Aorta (tissue), 5 donors: ENCODE results near the gene CDAN1. TPM values are rescaled to one million over a fixed set of nuclear protein-coding genes. Genes with fewer than 3 reads are reported as not detected.

ENCODE experiments used
- ATAC-seq: fragments of 200-7000 bp; cut with Tn5 transposase; one replicate; pipeline ENCODE4 v1.9.1; 2022; ENCODE audit warnings: moderate library complexity; ENCODE audit not compliant: low FRiP score
- DNase-seq, 2 donors: peaks; one replicate each; pipeline ENCODE4 v3.0.0-alpha.2; 2020
- H3K27ac ChIP-seq, 2 donors: one replicate each; pipeline ENCODE4 v1.5.1; 2013; ENCODE audit warnings: low read length in 2 of 2, mild to moderate bottlenecking in 2 of 2, moderate library complexity in 2 of 2, control low read depth in 1 of 2, inconsistent platforms in 1 of 2, low read depth in 1 of 2
- H3K27me3 ChIP-seq, 2 donors: one replicate each; pipeline ENCODE4 v1.6.1; 2013; ENCODE audit warnings: control low read depth in 1 of 2, low read length in 1 of 2, mild to moderate bottlenecking in 1 of 2, moderate library complexity in 1 of 2; ENCODE audit not compliant: insufficient read depth in 2 of 2, control insufficient read depth in 1 of 2
- H3K36me3 ChIP-seq, 2 donors: one replicate each; pipeline ENCODE4 v1.6.1; 2013; ENCODE audit warnings: control low read depth in 1 of 2, low read length in 1 of 2, mild to moderate bottlenecking in 1 of 2; ENCODE audit not compliant: insufficient read depth in 2 of 2, control insufficient read depth in 1 of 2
- H3K4me1 ChIP-seq, 2 donors: one replicate each; pipeline ENCODE4 v1.6.1; 2013; ENCODE audit warnings: low read length in 2 of 2, control low read depth in 1 of 2, mild to moderate bottlenecking in 1 of 2, moderate library complexity in 1 of 2; ENCODE audit not compliant: insufficient read depth in 2 of 2, control insufficient read depth in 1 of 2
- H3K4me3 ChIP-seq, 2 donors: one replicate each; pipeline ENCODE4 v1.5.1; 2013; ENCODE audit warnings: low read length in 2 of 2, control low read depth in 1 of 2, mild to moderate bottlenecking in 1 of 2
- H3K9me3 ChIP-seq: one replicate; pipeline ENCODE4 v1.6.1; 2013; ENCODE audit warnings: mild to moderate bottlenecking, low read length; ENCODE audit not compliant: control insufficient read depth
- WGBS, 2 donors: extraction: QIAGEN DNeasy Blood & Tissue Kit; methylation state at CpG; one replicate each; pipeline ENCODE4 v1.1.7; 2013; 5-methylcytosine and 5-hydroxymethylcytosine counted together
- intact Hi-C, 2 donors: fragments of 100-400 bp; cut with DNase I; formaldehyde crosslinking; loops; one replicate each; pipeline versions ENCODE4 v1.14.2 to v1.15.0; 2022
- polyA plus RNA-seq, 2 donors: library from polyadenylated mRNA; stranded (reverse); fragments of 200-250 nt; gene quantifications; one replicate each; pipeline ENCODE4 v1.2.3, GENCODE V29; 2013
- total RNA-seq, 2 donors: library from RNA; stranded (reverse); fragmentation: NEBNext Ultra II Directional; extraction: Animal tissue kit (Norgen Biotek cat#: 25700); gene quantifications; one replicate each; pipeline ENCODE4 v1.2.1, GENCODE V29; 2021
- donor health status: healthy with polysubstance abuse.
- donor health status: Bipolar disorder and iron deficiency.
- donor health status: DM: no; HTN: no; CAD: no.
- donor health status: DM: no; HTN: no; CAD: no.
- donor health status: DM: yes; HTN: yes; CAD: no.

CDAN1 gene
- total and polyA plus RNA-seq, 4 donors = 2.8 to 24.6 (median 13.8) TPM

DNA sequence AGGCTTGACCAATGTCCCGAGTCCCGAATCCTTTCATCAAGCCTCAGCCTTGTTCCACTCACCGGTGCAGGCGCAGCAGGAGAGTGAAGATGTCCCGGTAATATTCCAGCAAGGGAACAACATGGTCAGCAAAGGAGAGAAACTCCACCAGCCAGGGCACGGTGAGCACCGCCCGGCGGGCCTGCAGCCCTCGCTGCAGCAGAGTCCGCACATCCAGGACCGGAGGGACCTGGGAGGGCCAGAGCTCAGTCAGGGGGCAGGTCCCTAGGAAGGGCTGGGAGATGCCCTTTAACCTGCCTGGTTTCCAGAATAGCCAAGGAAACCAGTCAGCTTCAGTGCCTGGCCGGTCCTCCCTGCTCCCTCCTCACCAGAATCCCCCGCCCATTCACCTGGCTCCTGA is 6.4 kb downstream of the CDAN1 start:
- 84 to 93% methylated on average over 14 of the region's 14 CpGs for WGBS, 2 donors
- H3K9me3 ChIP-seq = no peaks in the 10 kb centered on the region
- intact Hi-C loops = loop anchor here in 1 of 2 donors (5.0 kb wide), 1 partner anchor 197 kb away; no protein-coding TSS in a partner anchor
- H3K27me3 ChIP-seq = no peaks in the 10 kb centered on the region
- no peaks in the 10 kb centered on the region for H3K4me1 ChIP-seq
- peaks cover 0 to 4% of the 10 kb centered on the region in 2 donors for H3K36me3 ChIP-seq
- DNase-seq (peak in 1 of 2 donors; percentile 61), ATAC-seq (no peak)
- H3K27ac ChIP-seq = no peak overlapping the region
- H3K4me3 ChIP-seq = no peak overlapping the region

DNA sequence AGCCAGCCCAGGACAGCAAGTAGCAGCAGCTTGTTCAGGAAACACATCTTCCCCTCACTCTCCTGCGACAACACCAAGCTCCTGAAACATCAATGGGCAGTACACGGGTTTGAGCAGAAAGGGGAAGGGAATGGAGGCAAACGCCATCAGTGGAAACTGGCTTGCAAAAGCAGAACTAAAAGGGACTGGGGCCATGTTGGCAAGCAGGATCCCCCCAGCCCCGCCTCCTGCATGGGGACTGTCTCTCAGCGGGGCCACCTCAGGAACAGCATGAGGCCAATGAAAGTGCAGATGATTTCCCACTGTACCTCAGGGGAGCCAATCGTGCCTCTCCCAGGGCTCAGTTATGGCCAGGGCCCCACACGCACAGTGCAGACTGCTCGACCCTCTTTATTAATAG is 6.8 kb downstream of the CDAN1 start:
- DNase-seq (peak in 1 of 2 donors; percentile 35), ATAC-seq (no peak)
- intact Hi-C loops = loop anchor here in 1 of 2 donors (5.0 kb wide), 1 partner anchor 197 kb away; no protein-coding TSS in a partner anchor
- WGBS, 2 donors = 65 to 71% methylated on average over 8 of the region's 8 CpGs
- no peaks in the 10 kb centered on the region for H3K9me3 ChIP-seq
- H3K27me3 ChIP-seq = no peaks in the 10 kb centered on the region
- peaks cover 0 to 4% of the 10 kb centered on the region in 2 donors for H3K36me3 ChIP-seq
- no peaks in the 10 kb centered on the region for H3K4me1 ChIP-seq
- H3K4me3 ChIP-seq = no peak overlapping the region
- H3K27ac ChIP-seq = no peak overlapping the region

DNA sequence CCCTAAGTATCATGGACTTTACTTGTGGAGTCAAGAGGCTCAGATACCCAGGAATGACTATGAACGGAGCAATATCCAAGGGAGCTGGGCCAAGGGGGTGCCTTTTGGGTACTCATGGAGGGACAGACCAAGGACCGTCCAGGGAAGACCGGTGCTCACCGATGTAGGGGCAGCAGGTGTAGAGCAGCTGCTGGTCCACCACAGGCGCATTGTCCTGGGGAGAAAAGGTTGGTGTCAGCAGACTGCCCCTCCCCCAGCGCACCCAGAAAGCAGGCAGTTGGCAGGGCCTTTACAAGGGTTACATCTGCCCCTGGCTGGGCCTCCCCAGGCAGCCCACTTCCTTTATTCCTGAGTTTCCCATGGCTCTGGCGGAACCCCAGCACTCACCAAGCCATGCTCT is 7.5 kb downstream of the CDAN1 start:
- Histone ChIP-seq H3K9me3 (no peaks in the 10 kb centered on the region), H3K36me3 (peaks cover 4% of the 10 kb centered on the region in 2 donors), H3K27ac (no peak overlapping the region), H3K4me3 (no peak overlapping the region), H3K27me3 (no peaks in the 10 kb centered on the region), H3K4me1 (no peaks in the 10 kb centered on the region)
- DNase-seq (no peak), ATAC-seq (no peak)
- intact Hi-C loops = no loop called here
- WGBS, 2 donors = 90% methylated on average over 7 of the region's 7 CpGs

DNA sequence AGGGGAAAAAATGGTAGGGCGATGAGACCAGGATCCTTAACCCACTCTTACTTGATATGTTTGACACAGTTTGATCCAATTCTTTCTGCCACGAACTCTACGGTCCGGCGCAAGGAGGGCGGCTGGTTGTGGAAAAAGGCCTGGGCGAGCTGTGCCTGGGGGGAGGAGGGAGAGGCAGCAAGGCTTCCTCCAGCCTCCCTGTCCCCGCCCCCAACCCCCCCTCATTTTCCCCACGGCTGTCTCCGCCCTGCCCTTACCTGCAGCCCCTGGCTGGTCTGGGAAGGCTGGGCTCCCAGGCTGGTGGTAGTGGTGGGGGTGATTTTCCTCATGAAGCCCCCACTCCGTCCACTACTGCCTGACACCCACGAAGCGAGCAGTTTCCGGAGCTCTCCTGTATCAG is 8.0 kb downstream of the CDAN1 start:
- DNase-seq = no peak
- no peaks in the 10 kb centered on the region for H3K9me3 ChIP-seq
- H3K4me3 ChIP-seq = no peak overlapping the region
- no peak for ATAC-seq
- 73 to 76% methylated on average over 13 to 14 of the region's 14 CpGs for WGBS, 2 donors
- no peaks in the 10 kb centered on the region for H3K27me3 ChIP-seq
- peaks cover 4 to 6% of the 10 kb centered on the region in 2 donors for H3K36me3 ChIP-seq
- no peak overlapping the region for H3K27ac ChIP-seq
- H3K4me1 ChIP-seq = no peaks in the 10 kb centered on the region
- intact Hi-C loops = no loop called here

DNA sequence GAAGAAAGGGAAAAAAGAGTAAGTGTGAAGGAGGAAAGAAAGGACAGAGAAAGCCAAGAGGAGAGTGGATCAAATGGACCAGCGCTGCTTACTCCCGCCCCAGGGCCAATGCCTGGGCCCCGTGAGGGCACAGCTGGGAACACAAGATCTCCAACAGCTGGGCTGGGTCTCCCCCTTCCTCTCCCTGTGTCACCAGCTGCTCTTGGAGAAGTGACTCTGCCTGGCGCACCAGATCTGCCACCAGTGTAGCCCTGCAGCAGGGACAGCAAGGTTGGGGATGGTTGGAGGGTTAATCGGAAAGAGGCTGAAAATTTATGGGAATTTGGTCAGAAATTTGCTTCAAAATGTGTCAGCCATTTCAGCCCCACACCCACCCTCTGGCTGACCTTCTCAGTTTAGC is 8.4 kb downstream of the CDAN1 start:
- WGBS, 2 donors = 78 to 84% methylated on average over 5 of the region's 5 CpGs
- DNase-seq (no peak), ATAC-seq (no peak)
- H3K27me3 ChIP-seq = no peaks in the 10 kb centered on the region
- H3K4me3 ChIP-seq = no peak overlapping the region
- H3K27ac ChIP-seq = no peak overlapping the region
- H3K36me3 ChIP-seq = peaks cover 4 to 6% of the 10 kb centered on the region in 2 donors
- intact Hi-C loops = no loop called here
- no peaks in the 10 kb centered on the region for H3K4me1 ChIP-seq
- no peaks in the 10 kb centered on the region for H3K9me3 ChIP-seq

DNA sequence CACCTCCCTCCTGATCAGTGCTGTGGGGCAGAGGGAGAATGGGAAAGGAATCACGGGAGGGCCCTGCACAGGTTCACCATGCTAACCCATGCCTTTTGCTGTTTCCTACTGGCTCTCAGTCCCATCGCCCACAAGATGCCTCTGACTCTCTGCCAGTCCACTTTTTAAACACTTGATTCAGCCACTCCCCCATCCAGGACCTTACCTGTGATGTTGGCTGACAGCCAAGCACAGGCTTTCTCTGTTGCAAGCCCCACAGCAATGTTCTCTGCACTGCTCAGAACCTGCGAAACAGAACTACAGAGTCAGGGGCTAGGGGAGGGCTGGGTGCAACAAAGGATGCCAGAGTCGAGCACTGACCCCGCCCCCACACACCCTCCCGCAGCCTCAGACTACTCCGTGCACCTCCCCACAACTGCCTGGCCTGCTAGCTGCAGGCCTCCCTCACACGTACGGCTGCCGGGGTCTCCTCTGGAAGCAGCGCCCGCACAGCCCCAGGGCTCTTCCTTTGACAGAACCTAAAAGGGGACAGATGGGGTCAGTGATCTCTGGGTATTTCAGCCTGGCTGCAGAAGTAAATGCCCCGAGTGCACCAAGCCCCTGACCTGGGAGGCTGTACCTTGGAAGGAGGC is 9.1 kb downstream of the CDAN1 start:
- H3K4me1 ChIP-seq = no peaks in the 10 kb centered on the region
- 68 to 74% methylated on average over 13 of the region's 13 CpGs for WGBS, 2 donors
- no peak overlapping the region for H3K4me3 ChIP-seq
- intact Hi-C loops = no loop called here
- no peak for ATAC-seq
- H3K36me3 ChIP-seq = peaks cover 4 to 6% of the 10 kb centered on the region in 2 donors
- no peaks in the 10 kb centered on the region for H3K9me3 ChIP-seq
- no peaks in the 10 kb centered on the region for H3K27me3 ChIP-seq
- H3K27ac ChIP-seq = no peak overlapping the region
- DNase-seq = no peak

DNA sequence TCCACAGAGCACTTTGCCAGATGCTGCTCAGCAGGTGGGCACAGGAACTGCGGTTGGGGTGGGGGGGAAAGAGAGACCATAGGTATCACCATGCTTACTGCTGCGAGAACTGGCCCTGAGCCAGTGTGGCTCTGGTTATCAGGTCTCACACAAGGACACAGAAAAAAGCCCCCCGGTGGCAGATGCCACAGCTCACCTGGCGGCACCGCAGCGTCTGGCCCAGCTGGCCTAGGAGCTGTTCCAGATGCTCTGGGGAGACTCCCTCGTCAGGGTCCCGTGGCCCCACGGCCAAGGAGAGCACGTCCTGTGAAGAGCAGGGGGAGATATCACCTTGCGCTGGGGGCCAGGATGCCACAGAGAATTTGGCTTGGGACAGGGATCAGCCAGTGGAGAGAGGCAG is 10.8 kb downstream of the CDAN1 start:
- intact Hi-C loops = no loop called here
- Histone ChIP-seq H3K27me3 (no peaks in the 10 kb centered on the region), H3K36me3 (peaks cover 4 to 5% of the 10 kb centered on the region in 2 donors), H3K4me1 (no peaks in the 10 kb centered on the region), H3K9me3 (no peaks in the 10 kb centered on the region), H3K27ac (no peak overlapping the region), H3K4me3 (no peak overlapping the region)
- DNase-seq (no peak), ATAC-seq (no peak)
- 72 to 81% methylated on average over 11 of the region's 11 CpGs for WGBS, 2 donors

DNA sequence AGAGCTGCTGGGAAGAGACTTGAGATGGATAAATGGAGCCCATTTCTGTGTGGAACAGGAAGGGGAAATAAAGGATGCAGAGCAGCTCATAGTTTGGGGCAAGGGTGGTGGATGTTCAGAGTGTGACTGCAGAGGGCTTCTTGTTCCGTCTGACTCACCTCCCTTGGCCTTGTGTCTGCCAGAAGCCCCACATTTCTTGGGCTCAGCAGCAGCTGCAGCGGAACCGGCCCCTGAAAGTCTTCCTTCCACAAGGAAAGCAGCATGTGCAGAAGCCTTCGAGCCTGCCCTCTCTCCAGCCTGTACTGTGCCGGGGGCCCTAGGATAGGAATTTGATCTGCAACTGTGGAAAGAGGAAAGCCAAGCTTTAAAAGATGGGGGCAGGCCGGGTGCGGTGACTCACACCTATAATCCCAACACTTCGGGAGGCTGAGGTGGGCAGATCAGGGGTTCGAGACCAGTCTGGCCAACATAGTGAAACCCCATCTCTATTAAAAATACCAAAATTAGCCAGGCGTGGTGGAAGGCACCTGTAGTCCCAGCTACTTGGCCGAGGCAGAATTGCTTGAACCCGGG is 11.5 kb downstream of the CDAN1 start:
- H3K36me3 ChIP-seq = peaks cover 2 to 4% of the 10 kb centered on the region in 2 donors
- no peaks in the 10 kb centered on the region for H3K27me3 ChIP-seq
- intact Hi-C loops = no loop called here
- no peak overlapping the region for H3K4me3 ChIP-seq
- DNase-seq (no peak), ATAC-seq (no peak)
- no peak overlapping the region for H3K27ac ChIP-seq
- WGBS, 2 donors = 79 to 80% methylated on average over 12 of the region's 12 CpGs
- H3K4me1 ChIP-seq = no peaks in the 10 kb centered on the region
- no peaks in the 10 kb centered on the region for H3K9me3 ChIP-seq

DNA sequence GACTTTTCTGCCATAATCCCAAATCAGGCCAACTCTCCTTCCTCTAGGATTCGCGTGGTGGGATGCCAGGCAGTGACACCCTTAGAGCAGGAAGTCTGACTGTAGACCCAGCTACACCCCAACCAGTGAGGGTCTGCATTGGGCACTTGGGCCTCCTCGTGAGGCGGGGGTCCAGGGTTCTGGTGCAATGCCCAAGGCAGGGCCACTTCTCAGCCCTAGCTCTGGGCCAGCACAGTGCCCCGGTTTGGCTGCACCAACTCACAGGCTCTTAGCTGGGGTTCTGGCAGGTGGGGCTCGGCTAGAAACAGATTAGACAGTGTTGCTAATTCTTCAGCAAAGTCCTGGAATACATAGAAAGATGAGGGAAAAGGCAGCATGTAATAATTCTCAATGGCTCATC is 12.7 kb downstream of the CDAN1 start:
- DNase-seq = no peak
- intact Hi-C loops = no loop called here
- no peaks in the 10 kb centered on the region for H3K4me1 ChIP-seq
- H3K9me3 ChIP-seq = no peaks in the 10 kb centered on the region
- no peak overlapping the region for H3K27ac ChIP-seq
- no peak overlapping the region for H3K4me3 ChIP-seq
- H3K36me3 ChIP-seq = peaks cover 4 to 5% of the 10 kb centered on the region in 2 donors
- H3K27me3 ChIP-seq = no peaks in the 10 kb centered on the region
- 74 to 78% methylated on average over 6 of the region's 6 CpGs for WGBS, 2 donors
- ATAC-seq = no peak
